GM12878 (cell line): ENCODE measurements around the gene DIP2B.

Experiments used
- FOXK2 ChIP-seq: fragments of 450-650 bp; IDR thresholded peaks from 2 replicates; pipeline ENCODE4 v1.6.1; 2017; ENCODE audit warnings: mild to moderate bottlenecking, moderate library complexity
- MYC ChIP-seq: IDR thresholded peaks from 2 replicates; pipeline ENCODE4 v1.6.1; 2011; ENCODE audit warnings: mild to moderate bottlenecking, low read length, moderate library complexity, inconsistent platforms; ENCODE audit not compliant: insufficient read depth, insufficient replicate concordance, insufficient read length, severe bottlenecking
- SREBF2 ChIP-seq: IDR thresholded peaks from 2 replicates; pipeline ENCODE4 v1.6.1; 2012; ENCODE audit warnings: mild to moderate bottlenecking, low read length
- ZNF274 ChIP-seq: IDR thresholded peaks from one replicate; pipeline ENCODE4 v1.8.0; 2011; ENCODE audit not compliant: insufficient read length, insufficient read depth
- TF ChIP-seq, protein P1 (sequence below), 3 experiments: IDR thresholded peaks in 2 of 3; conservative IDR thresholded peaks in 1 of 3; 2 replicates each; pipeline ENCODE4 v1.5.1; 2011; ENCODE audit warnings: low read depth in 3 of 3, low read length in 3 of 3, mild to moderate bottlenecking in 3 of 3, control low read depth in 2 of 3, moderate library complexity in 2 of 3, inconsistent platforms in 1 of 3, mixed read lengths in 1 of 3; ENCODE audit not compliant: control insufficient read depth in 2 of 3, insufficient read depth in 1 of 3; ENCODE audit errors: extremely low read depth in 1 of 3

- TF ChIP-seq, protein P1, sequence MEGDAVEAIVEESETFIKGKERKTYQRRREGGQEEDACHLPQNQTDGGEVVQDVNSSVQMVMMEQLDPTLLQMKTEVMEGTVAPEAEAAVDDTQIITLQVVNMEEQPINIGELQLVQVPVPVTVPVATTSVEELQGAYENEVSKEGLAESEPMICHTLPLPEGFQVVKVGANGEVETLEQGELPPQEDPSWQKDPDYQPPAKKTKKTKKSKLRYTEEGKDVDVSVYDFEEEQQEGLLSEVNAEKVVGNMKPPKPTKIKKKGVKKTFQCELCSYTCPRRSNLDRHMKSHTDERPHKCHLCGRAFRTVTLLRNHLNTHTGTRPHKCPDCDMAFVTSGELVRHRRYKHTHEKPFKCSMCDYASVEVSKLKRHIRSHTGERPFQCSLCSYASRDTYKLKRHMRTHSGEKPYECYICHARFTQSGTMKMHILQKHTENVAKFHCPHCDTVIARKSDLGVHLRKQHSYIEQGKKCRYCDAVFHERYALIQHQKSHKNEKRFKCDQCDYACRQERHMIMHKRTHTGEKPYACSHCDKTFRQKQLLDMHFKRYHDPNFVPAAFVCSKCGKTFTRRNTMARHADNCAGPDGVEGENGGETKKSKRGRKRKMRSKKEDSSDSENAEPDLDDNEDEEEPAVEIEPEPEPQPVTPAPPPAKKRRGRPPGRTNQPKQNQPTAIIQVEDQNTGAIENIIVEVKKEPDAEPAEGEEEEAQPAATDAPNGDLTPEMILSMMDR (IDR thresholded peaks at IDR 0.05 in 2 of 3, conservative IDR thresholded peaks at IDR 0.05 in 1 of 3; ENCODE audit: control insufficient read depth in 2 of 3, extremely low read depth in 1 of 3, insufficient read depth in 1 of 3, low read depth in 3 of 3, low read length in 3 of 3): no peak
- TF ChIP-seq SREBF2: no peak
- TF ChIP-seq MYC: no peak
- no peak for TF ChIP-seq FOXK2
- TF ChIP-seq ZNF274: no peak
Observed at GRCh38 chr12:50604640-50604920, 99.8 kb downstream of the DIP2B start.
